GM23248 (cell line): ENCODE measurements around the gene SLC2A1. TPM values are rescaled to one million over a fixed set of nuclear protein-coding genes. Genes with fewer than 3 reads are reported as not detected.

Experiments
- DNase-seq: peaks from one replicate; pipeline ENCODE4 v3.0.0-alpha.2; 2015
- H2AFZ ChIP-seq: fragments of 200-600 bp; sonication (generic); 2 replicates; pipeline ENCODE4 v1.6.1; 2016; ENCODE audit warnings: antibody characterized with exemption
- H3F3A ChIP-seq: fragments of 200-600 bp; sonication (generic); 2 replicates; pipeline ENCODE4 v1.6.1; 2016; ENCODE audit warnings: mild to moderate bottlenecking, antibody characterized with exemption, mixed run types; ENCODE audit not compliant: insufficient read depth
- H3K27ac ChIP-seq: fragments of 200-600 bp; sonication (generic); 2 replicates; pipeline ENCODE4 v1.5.1; 2016; ENCODE audit warnings: mild to moderate bottlenecking
- H3K27me3 ChIP-seq: fragments of 200-600 bp; sonication (generic); replicated peaks from 2 replicates; pipeline ENCODE4 v1.6.1; 2016; ENCODE audit warnings: mild to moderate bottlenecking; ENCODE audit not compliant: insufficient read depth
- H3K36me3 ChIP-seq: fragments of 200-600 bp; sonication (generic); 2 replicates; pipeline ENCODE4 v1.6.1; 2016; ENCODE audit warnings: low read depth, mild to moderate bottlenecking
- H3K4me1 ChIP-seq: fragments of 200-600 bp; sonication (generic); 2 replicates; pipeline ENCODE4 v1.6.1; 2016; ENCODE audit warnings: mild to moderate bottlenecking; ENCODE audit not compliant: insufficient read depth
- H3K4me2 ChIP-seq: fragments of 200-600 bp; sonication (generic); one replicate; pipeline ENCODE4 v1.6.1; 2016; ENCODE audit warnings: mild to moderate bottlenecking; ENCODE audit not compliant: unreplicated experiment
- H3K4me3 ChIP-seq: fragments of 200-600 bp; sonication (generic); 2 replicates; pipeline ENCODE4 v1.5.1; 2016; ENCODE audit warnings: mild to moderate bottlenecking
- H3K79me2 ChIP-seq: fragments of 200-600 bp; sonication (generic); 2 replicates; pipeline ENCODE4 v1.6.1; 2016; ENCODE audit warnings: mild to moderate bottlenecking; ENCODE audit not compliant: insufficient read depth
- H3K9ac ChIP-seq: fragments of 200-600 bp; sonication (generic); 2 replicates; pipeline ENCODE4 v1.6.1; 2016; ENCODE audit warnings: mild to moderate bottlenecking
- H3K9me2 ChIP-seq: fragments of 200-600 bp; sonication (generic); 2 replicates; pipeline ENCODE4 v1.6.1; 2016; ENCODE audit warnings: mixed run types, mild to moderate bottlenecking, moderate library complexity; ENCODE audit not compliant: insufficient read depth
- H3K9me3 ChIP-seq: fragments of 200-600 bp; sonication (generic); one replicate; pipeline ENCODE4 v1.6.1; 2017; ENCODE audit warnings: low read depth
- H4K20me1 ChIP-seq: fragments of 200-600 bp; sonication (generic); 2 replicates; pipeline ENCODE4 v1.6.0; 2016; ENCODE audit not compliant: insufficient read depth
- EZH2 ChIP-seq: fragments of 200-600 bp; sonication (generic); IDR thresholded peaks from 2 replicates; pipeline ENCODE4 v1.6.1; 2018; ENCODE audit warnings: antibody characterized with exemption, mild to moderate bottlenecking; ENCODE audit not compliant: insufficient read depth, poor library complexity, severe bottlenecking
- EZH2phosphoT487 ChIP-seq: fragments of 200-600 bp; sonication (generic); IDR thresholded peaks from 2 replicates; pipeline ENCODE4 v1.6.1; 2018; ENCODE audit warnings: antibody characterized with exemption, moderate library complexity, mild to moderate bottlenecking, low read depth; ENCODE audit not compliant: insufficient read depth
- WGBS, 2 experiments: methylation state at CpG; one replicate each; pipeline ENCODE4 v1.1.6; 2015 to 2017; ENCODE audit warnings: low lambda C conversion rate in 2 of 2, low coverage in 1 of 2; ENCODE audit errors: missing lambda C conversion rate in 2 of 2; 5-methylcytosine and 5-hydroxymethylcytosine counted together
- in situ Hi-C: fragments of 300-500 bp; cut with MboI; formaldehyde crosslinking; loops from 2 replicates; pipeline ENCODE4 v1.15.0; 2020
- polyA plus RNA-seq: library from polyadenylated mRNA; unstranded; fragments of >200 nt; fragmentation: Nextera tagmentation; extraction: Ambion mirVana; gene quantifications from 2 replicates; pipeline ENCODE4 v1.2.1, GENCODE V29; 2016
- total RNA-seq: library from RNA; depleted of rRNA; stranded (reverse); fragments of >200 nt; shearing (Covaris generic); gene quantifications from 2 replicates; pipeline ENCODE4 v1.2.3, GENCODE V29; 2014

Gene SLC2A1
- total and polyA plus RNA-seq, 2 experiments from 2014 or later = 142 to 315 TPM

DNA sequence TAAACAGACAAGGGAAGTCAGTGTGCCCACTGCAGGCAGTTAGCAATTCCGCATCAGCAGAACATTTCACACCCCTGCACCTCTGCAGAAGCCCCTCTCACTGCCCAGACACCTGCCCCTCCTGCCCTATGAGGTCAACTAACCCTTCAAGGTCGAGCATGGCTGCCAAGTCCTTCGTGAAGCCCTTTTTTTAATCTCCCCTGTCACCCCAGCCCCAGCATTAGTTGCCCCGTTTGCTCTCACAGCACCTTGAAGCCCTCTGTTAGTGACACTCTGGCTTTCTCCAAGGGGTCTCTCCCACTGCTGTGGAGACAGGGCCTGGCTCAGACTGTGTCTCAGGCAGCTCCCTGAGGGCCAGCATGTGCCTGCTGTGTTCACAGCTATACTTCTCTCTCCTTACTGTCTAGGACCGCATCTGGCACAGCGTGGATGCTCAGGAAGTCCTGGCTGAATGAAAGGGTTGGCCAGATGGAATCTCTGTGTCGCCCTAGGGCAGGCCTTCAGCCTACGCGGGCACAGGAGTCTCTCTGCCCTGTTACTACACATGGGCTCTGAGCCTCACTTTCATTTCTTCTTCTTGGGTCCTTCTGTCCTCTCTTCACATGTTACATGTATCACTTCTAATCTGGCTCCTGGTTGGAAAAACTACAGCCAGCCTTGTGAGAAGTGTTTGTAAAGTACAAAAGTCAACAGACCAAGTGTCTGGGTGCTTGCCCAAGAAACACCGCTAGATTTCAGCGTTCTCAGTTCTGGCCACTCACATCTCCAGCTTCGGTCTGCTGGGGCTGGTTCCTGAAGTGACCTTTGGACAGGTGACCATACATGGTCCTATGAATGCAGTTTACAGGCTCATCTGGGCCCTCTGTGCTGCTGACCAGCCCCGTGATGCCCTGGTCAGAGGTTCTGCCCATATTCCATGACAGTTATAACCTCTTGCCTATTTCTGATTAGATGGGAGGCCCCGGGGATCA lies 19.7 kb downstream of the SLC2A1 start:
- TF ChIP-seq EZH2 (no peak), EZH2phosphoT487 (no peak)
- Histone ChIP-seq H3K27me3 (no peaks in the 10 kb centered on the region), H3K9me3 (no peaks in the 10 kb centered on the region), H2AFZ (no peak overlapping the region), H3K36me3 (peaks cover 18% of the 10 kb centered on the region; the same call in 1 of the 2 replicates), H3K79me2 (peaks cover 73% of the 10 kb centered on the region), H3K9ac (no peak overlapping the region), H3F3A (peaks cover 61% of the 10 kb centered on the region), H3K9me2 (no peaks in the 10 kb centered on the region), H3K27ac (peak overlapping the region; percentile 97), H3K4me3 (no peak overlapping the region), H3K4me1 (peaks cover 69% of the 10 kb centered on the region), H3K4me2 (no peak overlapping the region), H4K20me1 (no peaks in the 10 kb centered on the region)
- 93 to 95% methylated on average over 14 of the region's 14 CpGs for whole genome bisulfite sequencing, 2 experiments
- in situ Hi-C loops = no loop called here
- DNase-seq = no peak

- Histone ChIP-seq H3K36me3 (peaks cover 18% of the 10 kb centered on the region; the same call in 1 of the 2 replicates), H4K20me1 (no peaks in the 10 kb centered on the region), H2AFZ (no peak overlapping the region), H3K79me2 (peaks cover 73% of the 10 kb centered on the region), H3F3A (peaks cover 61% of the 10 kb centered on the region), H3K4me3 (no peak overlapping the region), H3K27ac (peak overlapping the region; percentile 97), H3K27me3 (no peaks in the 10 kb centered on the region), H3K9ac (no peak overlapping the region), H3K9me2 (no peaks in the 10 kb centered on the region), H3K4me2 (no peak overlapping the region), H3K4me1 (peaks cover 69% of the 10 kb centered on the region), H3K9me3 (no peaks in the 10 kb centered on the region)
- DNase-seq = no peak
- in situ Hi-C loops = no loop called here
- no peak for TF ChIP-seq EZH2
- no peak for TF ChIP-seq EZH2phosphoT487
- WGBS, 2 experiments = 97% methylated on average over 6 of the region's 6 CpGs
These were observed 20.6 kb downstream of the SLC2A1 start for GRCh38 chr1:42937836-42938644.

GRCh38 chr1:42937141-42937696 lies 21.4 kb downstream of the SLC2A1 start:
- in situ Hi-C loops = no loop called here

More at GRCh38 chr1:42937141-42937696, 21.4 kb downstream of the SLC2A1 start:
- TF ChIP-seq EZH2 = no peak
- no peak for TF ChIP-seq EZH2phosphoT487
- H3K27ac ChIP-seq = peak overlapping the region; percentile 88
- H3K9me2 ChIP-seq = no peaks in the 10 kb centered on the region
- peaks cover 11% of the 10 kb centered on the region; the same call in 1 of the 2 replicates for H3K36me3 ChIP-seq
- peak overlapping the region; percentile 58 for H3K9ac ChIP-seq
- H3K27me3 ChIP-seq = no peaks in the 10 kb centered on the region
- H3K4me1 ChIP-seq = peaks cover 64% of the 10 kb centered on the region
- 83 to 84% methylated on average over 6 of the region's 6 CpGs for WGBS, 2 experiments
- H4K20me1 ChIP-seq = no peaks in the 10 kb centered on the region
- peaks cover 73% of the 10 kb centered on the region for H3K79me2 ChIP-seq
- DNase-seq = peak; percentile 80
- no peaks in the 10 kb centered on the region for H3K9me3 ChIP-seq
- peaks cover 54% of the 10 kb centered on the region for H3F3A ChIP-seq
- H3K4me3 ChIP-seq = no peak overlapping the region
- peak overlapping the region; percentile 45 for H3K4me2 ChIP-seq
- no peak overlapping the region for H2AFZ ChIP-seq
